GM12878 (cell line): ENCODE data around the gene PMPCA. TPM values are rescaled to one million over a fixed set of nuclear protein-coding genes. Genes with fewer than 3 reads are reported as not detected.

Source experiments
- ATAC-seq: fragments of 200-7000 bp; cut with Tn5 transposase; 3 replicates; pipeline ENCODE4 v1.9.1; 2020; ENCODE audit warnings: mild to moderate bottlenecking, moderate library complexity
- BruUV-seq: library from RNA; stranded (reverse); fragments of 400-500 nt; replicated peaks from 2 replicates; lab custom pipeline; 2021; lab: Mats Ljungman, UMichigan
- CTCF ChIA-PET: fragments of 300-600 bp; sonication (Branson Sonifier 250); formaldehyde crosslinking; extraction: SDS; loops from one replicate; lab custom pipeline; 2021; ENCODE audit warnings: inconsistent platforms; lab: Yijun Ruan, JAX
- POLR2A ChIA-PET: fragments of 350-600 bp; formaldehyde crosslinking; extraction: SDS; loops from one replicate; lab custom pipeline; 2021; ENCODE audit warnings: inconsistent platforms; lab: Charles Lee
- RAD21 ChIA-PET: fragments of 300-600 bp; sonication (Branson Sonifier 250); formaldehyde crosslinking; loops from one replicate; lab custom pipeline; 2023; ENCODE audit warnings: antibody characterized with exemption; ENCODE audit not compliant: unreplicated experiment; lab: Charles Lee
- SMC1A ChIA-PET: fragments of 300-600 bp; sonication (Branson Sonifier 250); formaldehyde crosslinking; loops from one replicate; lab custom pipeline; 2023; ENCODE audit not compliant: unreplicated experiment, uncharacterized antibody; lab: Charles Lee
- DNase-seq: peaks from one replicate; pipeline ENCODE4 v3.0.0-alpha.2; 2011; ENCODE audit warnings: low read depth, low spot score
- FAIRE-seq: peaks from 3 replicates; lab custom pipeline; 2011; peaks lifted over from hg19 to GRCh38; lab: Jason Lieb, UNC
- H2AFZ ChIP-seq: 2 replicates; pipeline ENCODE4 v1.6.0; 2011; ENCODE audit warnings: low read depth, low read length, control low read depth; ENCODE audit not compliant: control insufficient read depth
- H3K27ac ChIP-seq: 2 replicates; pipeline ENCODE4 v1.5.1; 2011; ENCODE audit warnings: control low read depth; ENCODE audit not compliant: control insufficient read depth, insufficient read depth
- H3K27me3 ChIP-seq, 2 experiments: replicated peaks in 1 of 2; 2 replicates each; pipeline versions ENCODE4 v1.6.0 to v1.6.1; 2011; ENCODE audit warnings: low read length in 1 of 2; ENCODE audit not compliant: control insufficient read depth in 2 of 2, insufficient read depth in 2 of 2
- H3K36me3 ChIP-seq, 2 experiments: 2 replicates each; pipeline ENCODE4 v1.5.1; 2011; ENCODE audit warnings: low read length in 1 of 2; ENCODE audit not compliant: control insufficient read depth in 2 of 2, insufficient read depth in 2 of 2
- H3K4me1 ChIP-seq: 2 replicates; pipeline ENCODE4 v1.6.1; 2011; ENCODE audit warnings: mild to moderate bottlenecking, low read length, moderate library complexity, mixed read lengths; ENCODE audit not compliant: control insufficient read depth, insufficient read depth
- H3K4me2 ChIP-seq: 2 replicates; pipeline ENCODE4 v1.6.0; 2011; ENCODE audit warnings: control low read depth; ENCODE audit not compliant: control insufficient read depth, insufficient read depth
- H3K4me3 ChIP-seq: fragments of 200-600 bp; sonication (generic); 2 replicates; pipeline ENCODE4 v1.5.1; 2016
- H3K79me2 ChIP-seq: 2 replicates; pipeline ENCODE4 v1.6.0; 2011; ENCODE audit warnings: low read length; ENCODE audit not compliant: control insufficient read depth, insufficient read depth
- H3K9ac ChIP-seq: 2 replicates; pipeline ENCODE4 v1.8.0; 2011; ENCODE audit warnings: low read length, control low read depth, mixed read lengths; ENCODE audit not compliant: control insufficient read depth, insufficient read depth
- H3K9me3 ChIP-seq: replicated peaks from 3 replicates; pipeline ENCODE4 v1.5.1; 2011; ENCODE audit warnings: mild to moderate bottlenecking, low read length; ENCODE audit not compliant: control insufficient read depth, insufficient read depth
- H4K20me1 ChIP-seq: 2 replicates; pipeline ENCODE4 v1.6.0; 2011; ENCODE audit not compliant: control insufficient read depth, insufficient read depth
- CBX3 ChIP-seq: fragments of 200-600 bp; sonication (generic); IDR thresholded peaks from 2 replicates; pipeline ENCODE4 v1.6.1; 2016; ENCODE audit warnings: low read depth, borderline replicate concordance
- FOXK2 ChIP-seq: fragments of 450-650 bp; IDR thresholded peaks from 2 replicates; pipeline ENCODE4 v1.6.1; 2017; ENCODE audit warnings: mild to moderate bottlenecking, moderate library complexity
- NR2F1 ChIP-seq: fragments of 450-650 bp; conservative IDR thresholded peaks from 2 replicates; pipeline ENCODE4 v1.6.1; 2017; ENCODE audit warnings: mild to moderate bottlenecking
- RUNX3 ChIP-seq: IDR thresholded peaks from 2 replicates; pipeline ENCODE4 v1.6.1; 2012; ENCODE audit warnings: low read length, inconsistent platforms
- STAT3 ChIP-seq: IDR thresholded peaks from 2 replicates; pipeline ENCODE4 v1.6.1; 2011; ENCODE audit warnings: low read depth, low read length, improper control_type of control experiment
- TBL1XR1 ChIP-seq: IDR thresholded peaks from 2 replicates; pipeline ENCODE4 v1.6.1; 2012; ENCODE audit warnings: low read depth, low read length, improper control_type of control experiment
- WGBS: methylation state at CpG from one replicate; pipeline ENCODE4 v1.1.6; 2016; ENCODE audit warnings: low lambda C conversion rate; ENCODE audit not compliant: insufficient replicate concordance, insufficient coverage; ENCODE audit errors: missing lambda C conversion rate; 5-methylcytosine and 5-hydroxymethylcytosine counted together
- in situ Hi-C: fragments of 300-500 bp; cut with MboI; formaldehyde crosslinking; loops from 9 replicates; pipeline ENCODE4 v1.14.3; 2018; ENCODE audit warnings: mixed read lengths
- intact Hi-C: fragments of 100-400 bp; cut with micrococcal nuclease; formaldehyde crosslinking; loops from one replicate; pipeline ENCODE4 v1.14.2; 2022; ENCODE audit not compliant: unreplicated experiment
- polyA plus RNA-seq, 11 experiments: library from polyadenylated mRNA; depleted of rRNA in 4 of 11; unstranded in 6 of 11; stranded (reverse) in 5 of 11; fragments of >200 nt; fragmentation: Nextera tagmentation in 4 of 11; fragmentation: Illumina TruSeq in 1 of 11; extraction: Ambion mirVana in 4 of 11; extraction: Trizol in 1 of 11; gene quantifications; 1 replicate in 1 of 11; 2 replicates in 10 of 11; pipeline versions ENCODE4 v1.2.1 to v1.2.3, GENCODE V29; 2011 to 2016; ENCODE audit warnings: inconsistent platforms in 2 of 11, missing spikeins in 2 of 11, low read depth in 1 of 11
- total RNA-seq, 4 experiments: library from RNA; depleted of rRNA in 3 of 4; stranded (reverse); fragments of >200 nt in 3 of 4; fragmentation: Illumina TruSeq in 1 of 4; extraction: Trizol in 1 of 4; gene quantifications; 2 replicates each; pipeline versions ENCODE4 v1.2.1 to v1.2.3, GENCODE V29; 2013 to 2021
- TF ChIP-seq, protein P1 (sequence below): fragments of 150-350 bp; IDR thresholded peaks from 2 replicates; pipeline ENCODE4 v1.6.1; 2014; ENCODE audit warnings: mild to moderate bottlenecking, low read depth, low read length
- TF ChIP-seq, protein P2 (sequence below): fragments of 150-350 bp; IDR thresholded peaks from 2 replicates; pipeline ENCODE4 v1.6.1; 2016; ENCODE audit warnings: low read depth, low read length
- TF ChIP-seq, protein P3 (sequence below): IDR thresholded peaks from 2 replicates; pipeline ENCODE4 v1.6.1; 2012; ENCODE audit warnings: mild to moderate bottlenecking, low read depth, low read length
- TF ChIP-seq, protein P4 (sequence below): fragments of 450-650 bp; IDR thresholded peaks from 2 replicates; pipeline ENCODE4 v1.6.1; 2017; ENCODE audit warnings: mild to moderate bottlenecking, moderate library complexity

The PMPCA gene
- total and polyA plus RNA-seq, 10 of the 15 experiments (the other 5 are each of a cell fraction or from before 2014, with no cell fraction given) = 8.1 to 137 (median 75.7) TPM

DNA sequence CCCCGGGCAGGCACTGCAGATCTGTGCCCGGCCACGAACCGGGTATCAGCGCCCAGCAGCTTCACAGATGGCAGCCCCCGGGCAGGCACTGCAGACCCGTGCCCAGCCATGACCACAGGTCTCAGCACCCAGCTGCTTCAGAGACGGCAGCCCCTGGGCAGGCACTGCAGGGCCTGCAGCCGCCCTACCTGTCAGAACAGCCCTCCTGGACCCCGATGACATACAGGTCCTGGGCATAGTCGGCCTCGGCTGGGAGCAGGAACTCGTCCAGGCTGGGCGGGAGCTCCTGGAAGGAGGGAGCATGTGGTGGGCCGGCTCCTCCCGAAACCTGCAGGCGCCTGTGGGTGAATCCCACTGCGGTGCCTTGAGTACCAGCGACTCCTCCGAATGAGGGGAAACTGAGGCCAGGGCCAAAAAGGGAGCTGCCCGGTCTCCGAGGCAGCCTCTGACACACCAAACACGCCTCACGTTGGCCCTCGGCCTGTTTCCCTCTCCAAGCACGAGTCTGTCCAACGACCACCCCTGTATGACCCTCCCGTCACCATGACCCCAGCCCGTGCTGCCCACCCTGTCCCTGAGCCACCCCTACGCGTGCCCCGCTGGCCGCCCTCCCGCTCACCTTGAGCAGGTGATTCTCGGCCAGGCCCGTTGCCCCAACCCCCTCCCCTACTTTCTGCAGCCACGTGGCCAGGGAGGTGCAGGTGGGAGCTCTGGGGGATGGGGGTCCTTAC, 23.6 kb downstream of the PMPCA start:
- peaks cover 0 to 13% of the 10 kb centered on the region in 2 experiments; a peak in 3 of 4 replicates for H3K36me3 ChIP-seq
- SMC1A ChIA-PET = no interaction called here
- H3K79me2 ChIP-seq = peaks cover 34% of the 10 kb centered on the region
- H3K9me3 ChIP-seq = no peaks in the 10 kb centered on the region
- H3K27me3 ChIP-seq = no peaks in the 10 kb centered on the region
- H3K4me2 ChIP-seq = no peak overlapping the region
- H3K4me1 ChIP-seq = peaks cover 6% of the 10 kb centered on the region; the same call in 1 of the 2 replicates
- H3K27ac ChIP-seq = no peak overlapping the region
- POLR2A ChIA-PET = no interaction called here
- BruUV-seq = no TSS peak
- H3K4me3 ChIP-seq = no peak overlapping the region
- H3K9ac ChIP-seq = no peak overlapping the region
- RAD21 ChIA-PET = no interaction called here
- ATAC-seq (no peak), DNase-seq (no peak), FAIRE-seq (no peak)
- CTCF ChIA-PET = no interaction called here
- in situ Hi-C loops = no loop called here
- WGBS = 92% methylated on average over 30 of the region's 37 CpGs
- intact Hi-C loops = no loop called here
- no peak overlapping the region for H2AFZ ChIP-seq
- no peaks in the 10 kb centered on the region for H4K20me1 ChIP-seq
- TF ChIP-seq CBX3 (no peak), NR2F1 (no peak), TBL1XR1 (no peak), STAT3 (no peak), FOXK2 (no peak), RUNX3 (no peak)
- TF ChIP-seq, protein P1, sequence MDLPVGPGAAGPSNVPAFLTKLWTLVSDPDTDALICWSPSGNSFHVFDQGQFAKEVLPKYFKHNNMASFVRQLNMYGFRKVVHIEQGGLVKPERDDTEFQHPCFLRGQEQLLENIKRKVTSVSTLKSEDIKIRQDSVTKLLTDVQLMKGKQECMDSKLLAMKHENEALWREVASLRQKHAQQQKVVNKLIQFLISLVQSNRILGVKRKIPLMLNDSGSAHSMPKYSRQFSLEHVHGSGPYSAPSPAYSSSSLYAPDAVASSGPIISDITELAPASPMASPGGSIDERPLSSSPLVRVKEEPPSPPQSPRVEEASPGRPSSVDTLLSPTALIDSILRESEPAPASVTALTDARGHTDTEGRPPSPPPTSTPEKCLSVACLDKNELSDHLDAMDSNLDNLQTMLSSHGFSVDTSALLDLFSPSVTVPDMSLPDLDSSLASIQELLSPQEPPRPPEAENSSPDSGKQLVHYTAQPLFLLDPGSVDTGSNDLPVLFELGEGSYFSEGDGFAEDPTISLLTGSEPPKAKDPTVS = no peak
- TF ChIP-seq, protein P2, sequence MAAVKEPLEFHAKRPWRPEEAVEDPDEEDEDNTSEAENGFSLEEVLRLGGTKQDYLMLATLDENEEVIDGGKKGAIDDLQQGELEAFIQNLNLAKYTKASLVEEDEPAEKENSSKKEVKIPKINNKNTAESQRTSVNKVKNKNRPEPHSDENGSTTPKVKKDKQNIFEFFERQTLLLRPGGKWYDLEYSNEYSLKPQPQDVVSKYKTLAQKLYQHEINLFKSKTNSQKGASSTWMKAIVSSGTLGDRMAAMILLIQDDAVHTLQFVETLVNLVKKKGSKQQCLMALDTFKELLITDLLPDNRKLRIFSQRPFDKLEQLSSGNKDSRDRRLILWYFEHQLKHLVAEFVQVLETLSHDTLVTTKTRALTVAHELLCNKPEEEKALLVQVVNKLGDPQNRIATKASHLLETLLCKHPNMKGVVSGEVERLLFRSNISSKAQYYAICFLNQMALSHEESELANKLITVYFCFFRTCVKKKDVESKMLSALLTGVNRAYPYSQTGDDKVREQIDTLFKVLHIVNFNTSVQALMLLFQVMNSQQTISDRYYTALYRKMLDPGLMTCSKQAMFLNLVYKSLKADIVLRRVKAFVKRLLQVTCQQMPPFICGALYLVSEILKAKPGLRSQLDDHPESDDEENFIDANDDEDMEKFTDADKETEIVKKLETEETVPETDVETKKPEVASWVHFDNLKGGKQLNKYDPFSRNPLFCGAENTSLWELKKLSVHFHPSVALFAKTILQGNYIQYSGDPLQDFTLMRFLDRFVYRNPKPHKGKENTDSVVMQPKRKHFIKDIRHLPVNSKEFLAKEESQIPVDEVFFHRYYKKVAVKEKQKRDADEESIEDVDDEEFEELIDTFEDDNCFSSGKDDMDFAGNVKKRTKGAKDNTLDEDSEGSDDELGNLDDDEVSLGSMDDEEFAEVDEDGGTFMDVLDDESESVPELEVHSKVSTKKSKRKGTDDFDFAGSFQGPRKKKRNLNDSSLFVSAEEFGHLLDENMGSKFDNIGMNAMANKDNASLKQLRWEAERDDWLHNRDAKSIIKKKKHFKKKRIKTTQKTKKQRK = no peak
- TF ChIP-seq, protein P3, sequence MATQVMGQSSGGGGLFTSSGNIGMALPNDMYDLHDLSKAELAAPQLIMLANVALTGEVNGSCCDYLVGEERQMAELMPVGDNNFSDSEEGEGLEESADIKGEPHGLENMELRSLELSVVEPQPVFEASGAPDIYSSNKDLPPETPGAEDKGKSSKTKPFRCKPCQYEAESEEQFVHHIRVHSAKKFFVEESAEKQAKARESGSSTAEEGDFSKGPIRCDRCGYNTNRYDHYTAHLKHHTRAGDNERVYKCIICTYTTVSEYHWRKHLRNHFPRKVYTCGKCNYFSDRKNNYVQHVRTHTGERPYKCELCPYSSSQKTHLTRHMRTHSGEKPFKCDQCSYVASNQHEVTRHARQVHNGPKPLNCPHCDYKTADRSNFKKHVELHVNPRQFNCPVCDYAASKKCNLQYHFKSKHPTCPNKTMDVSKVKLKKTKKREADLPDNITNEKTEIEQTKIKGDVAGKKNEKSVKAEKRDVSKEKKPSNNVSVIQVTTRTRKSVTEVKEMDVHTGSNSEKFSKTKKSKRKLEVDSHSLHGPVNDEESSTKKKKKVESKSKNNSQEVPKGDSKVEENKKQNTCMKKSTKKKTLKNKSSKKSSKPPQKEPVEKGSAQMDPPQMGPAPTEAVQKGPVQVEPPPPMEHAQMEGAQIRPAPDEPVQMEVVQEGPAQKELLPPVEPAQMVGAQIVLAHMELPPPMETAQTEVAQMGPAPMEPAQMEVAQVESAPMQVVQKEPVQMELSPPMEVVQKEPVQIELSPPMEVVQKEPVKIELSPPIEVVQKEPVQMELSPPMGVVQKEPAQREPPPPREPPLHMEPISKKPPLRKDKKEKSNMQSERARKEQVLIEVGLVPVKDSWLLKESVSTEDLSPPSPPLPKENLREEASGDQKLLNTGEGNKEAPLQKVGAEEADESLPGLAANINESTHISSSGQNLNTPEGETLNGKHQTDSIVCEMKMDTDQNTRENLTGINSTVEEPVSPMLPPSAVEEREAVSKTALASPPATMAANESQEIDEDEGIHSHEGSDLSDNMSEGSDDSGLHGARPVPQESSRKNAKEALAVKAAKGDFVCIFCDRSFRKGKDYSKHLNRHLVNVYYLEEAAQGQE = no peak
- TF ChIP-seq, protein P4, sequence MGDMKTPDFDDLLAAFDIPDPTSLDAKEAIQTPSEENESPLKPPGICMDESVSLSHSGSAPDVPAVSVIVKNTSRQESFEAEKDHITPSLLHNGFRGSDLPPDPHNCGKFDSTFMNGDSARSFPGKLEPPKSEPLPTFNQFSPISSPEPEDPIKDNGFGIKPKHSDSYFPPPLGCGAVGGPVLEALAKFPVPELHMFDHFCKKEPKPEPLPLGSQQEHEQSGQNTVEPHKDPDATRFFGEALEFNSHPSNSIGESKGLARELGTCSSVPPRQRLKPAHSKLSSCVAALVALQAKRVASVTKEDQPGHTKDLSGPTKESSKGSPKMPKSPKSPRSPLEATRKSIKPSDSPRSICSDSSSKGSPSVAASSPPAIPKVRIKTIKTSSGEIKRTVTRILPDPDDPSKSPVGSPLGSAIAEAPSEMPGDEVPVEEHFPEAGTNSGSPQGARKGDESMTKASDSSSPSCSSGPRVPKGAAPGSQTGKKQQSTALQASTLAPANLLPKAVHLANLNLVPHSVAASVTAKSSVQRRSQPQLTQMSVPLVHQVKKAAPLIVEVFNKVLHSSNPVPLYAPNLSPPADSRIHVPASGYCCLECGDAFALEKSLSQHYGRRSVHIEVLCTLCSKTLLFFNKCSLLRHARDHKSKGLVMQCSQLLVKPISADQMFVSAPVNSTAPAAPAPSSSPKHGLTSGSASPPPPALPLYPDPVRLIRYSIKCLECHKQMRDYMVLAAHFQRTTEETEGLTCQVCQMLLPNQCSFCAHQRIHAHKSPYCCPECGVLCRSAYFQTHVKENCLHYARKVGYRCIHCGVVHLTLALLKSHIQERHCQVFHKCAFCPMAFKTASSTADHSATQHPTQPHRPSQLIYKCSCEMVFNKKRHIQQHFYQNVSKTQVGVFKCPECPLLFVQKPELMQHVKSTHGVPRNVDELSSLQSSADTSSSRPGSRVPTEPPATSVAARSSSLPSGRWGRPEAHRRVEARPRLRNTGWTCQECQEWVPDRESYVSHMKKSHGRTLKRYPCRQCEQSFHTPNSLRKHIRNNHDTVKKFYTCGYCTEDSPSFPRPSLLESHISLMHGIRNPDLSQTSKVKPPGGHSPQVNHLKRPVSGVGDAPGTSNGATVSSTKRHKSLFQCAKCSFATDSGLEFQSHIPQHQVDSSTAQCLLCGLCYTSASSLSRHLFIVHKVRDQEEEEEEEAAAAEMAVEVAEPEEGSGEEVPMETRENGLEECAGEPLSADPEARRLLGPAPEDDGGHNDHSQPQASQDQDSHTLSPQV = no peak
